AG08396 (cell line): Measurements from ENCODE around the gene MRPS2.

Experiments
- DNase-seq: peaks from one replicate; pipeline ENCODE4 v3.0.0; 2012; ENCODE audit warnings: low spot score, mixed read lengths

MRPS2 gene

DNA sequence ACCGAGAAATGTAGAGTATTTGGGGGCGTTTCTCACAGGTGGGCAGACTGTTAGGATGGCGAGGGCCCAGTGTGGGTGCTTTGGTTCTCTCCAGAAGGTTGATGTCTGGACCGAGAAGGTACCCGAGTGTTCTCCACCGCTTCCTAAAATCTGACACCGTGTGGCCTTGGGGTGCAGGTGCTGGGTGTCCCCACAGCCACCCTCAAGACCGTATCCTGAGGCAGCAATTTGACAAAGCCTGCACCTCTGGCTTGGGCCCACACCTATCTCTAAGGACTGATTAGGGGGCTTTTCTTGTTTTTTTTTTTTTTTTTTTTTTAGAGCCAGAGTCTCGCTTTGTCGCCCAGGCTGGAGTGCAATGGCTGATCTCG, 19.6 kb upstream of the MRPS2 start:
- DNase-seq = no peak

DNA sequence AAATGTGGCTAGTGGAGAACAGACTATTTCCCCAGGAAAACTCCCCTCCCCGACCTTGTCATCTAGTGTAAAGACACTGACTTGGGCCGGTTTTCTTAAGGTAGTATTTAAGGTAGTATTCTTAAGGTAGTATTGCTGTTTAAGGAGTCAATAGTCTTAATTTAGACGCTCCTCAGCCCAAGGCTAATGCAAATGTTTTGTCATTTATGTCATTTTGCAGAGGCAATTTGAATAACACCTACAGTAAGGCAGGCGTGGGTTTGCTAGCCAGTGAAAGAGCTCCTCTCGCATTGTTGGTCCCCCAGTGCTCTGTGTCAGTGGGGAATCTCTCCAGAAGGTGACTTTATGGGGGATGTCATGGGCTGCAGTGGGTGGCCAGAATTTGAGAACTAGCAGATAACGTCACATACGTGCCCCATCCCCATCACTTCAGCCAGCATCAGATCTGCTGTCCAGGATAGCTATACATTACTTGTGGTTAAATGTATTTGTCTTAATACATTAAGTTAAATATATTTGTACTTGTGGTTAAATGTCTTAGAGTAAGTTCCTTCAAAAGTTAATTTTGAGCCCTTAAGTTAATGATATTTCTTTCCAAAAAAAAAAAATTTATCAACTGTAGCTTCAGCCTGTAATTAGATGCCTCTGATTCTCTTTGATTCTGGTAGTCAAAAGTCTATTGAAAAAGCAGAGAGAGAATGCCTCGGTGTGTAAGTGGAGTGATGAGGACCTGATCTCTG, 18.3 kb upstream of the MRPS2 start:
- DNase-seq = no peak

DNA sequence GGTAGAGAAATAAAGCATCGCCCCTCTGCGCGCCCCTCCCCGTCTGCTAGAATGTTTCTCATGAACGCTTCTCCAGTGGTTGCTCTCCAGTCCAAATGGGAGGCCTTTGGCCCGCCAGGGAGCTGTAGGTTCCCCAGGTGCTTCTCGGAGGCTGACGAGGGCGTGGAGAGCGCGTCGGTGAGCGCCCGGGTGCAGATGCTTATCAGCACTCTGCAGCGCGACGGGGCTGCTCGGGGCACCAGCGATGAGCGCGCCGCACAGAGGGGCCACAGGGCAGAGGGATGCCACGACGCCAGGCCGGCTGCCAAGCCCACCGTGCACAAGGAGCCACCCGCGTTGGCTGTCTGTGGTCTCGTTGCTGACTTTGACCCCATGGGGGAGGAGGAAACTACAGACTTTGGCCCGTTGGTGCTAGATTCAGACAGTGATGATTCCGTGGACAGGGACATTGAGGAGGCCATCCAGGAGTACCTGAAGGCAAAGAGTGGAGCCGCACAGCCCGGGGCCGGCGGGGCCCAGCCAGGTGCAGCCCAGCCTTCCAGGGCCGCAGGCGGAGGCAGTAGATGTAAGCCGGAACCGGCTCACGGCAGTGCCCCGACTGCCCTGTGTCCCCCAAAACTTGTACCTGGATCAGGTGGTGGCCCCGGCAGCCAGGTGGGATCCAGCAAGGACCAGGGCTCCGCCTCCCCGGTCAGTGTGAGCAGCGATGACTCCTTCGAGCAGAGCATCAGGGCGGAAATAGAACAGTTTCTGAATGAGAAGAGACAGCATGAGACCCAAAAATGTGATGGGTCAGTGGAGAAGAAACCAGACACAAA, 15.8 kb upstream of the MRPS2 start:
- DNase-seq = no peak

DNA sequence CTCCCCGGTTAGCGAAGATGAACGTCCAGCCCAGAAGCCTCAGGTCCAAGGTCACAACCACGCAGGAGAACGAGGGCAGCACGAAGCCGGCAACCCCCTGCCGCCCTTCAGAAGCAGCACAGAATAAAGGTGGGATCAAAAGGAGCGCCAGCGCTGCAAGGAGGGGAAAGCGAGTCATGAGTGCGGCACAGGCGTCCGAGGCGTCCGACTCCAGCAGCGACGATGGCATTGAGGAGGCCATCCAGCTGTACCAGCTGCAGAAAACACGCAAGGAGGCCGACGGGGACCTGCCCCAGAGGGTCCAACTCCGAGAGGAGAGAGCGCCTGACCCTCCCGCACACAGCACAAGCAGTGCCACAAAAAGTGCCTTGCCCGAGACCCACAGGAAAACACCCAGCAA, 15.1 kb upstream of the MRPS2 start:
- DNase-seq = no peak

DNA sequence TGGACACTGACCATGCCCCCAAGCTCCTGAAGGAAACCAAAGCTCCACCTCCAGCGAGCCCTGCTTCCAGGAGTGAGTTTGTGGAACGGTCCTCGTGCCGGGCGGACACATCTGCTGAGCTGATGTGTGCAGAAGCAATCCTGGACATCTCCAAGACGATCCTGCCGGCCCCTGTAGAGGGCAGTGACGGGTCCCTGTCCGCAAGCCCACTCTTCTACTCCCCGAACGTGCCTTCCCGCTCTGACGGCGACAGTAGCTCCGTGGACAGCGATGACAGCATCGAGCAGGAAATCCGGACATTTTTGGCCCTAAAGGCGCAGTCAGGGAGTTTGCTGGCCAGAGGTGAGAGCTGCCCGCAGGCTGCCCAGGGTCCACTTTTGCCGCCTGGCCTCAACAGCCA, 14.7 kb upstream of the MRPS2 start:
- DNase-seq = no peak

DNA sequence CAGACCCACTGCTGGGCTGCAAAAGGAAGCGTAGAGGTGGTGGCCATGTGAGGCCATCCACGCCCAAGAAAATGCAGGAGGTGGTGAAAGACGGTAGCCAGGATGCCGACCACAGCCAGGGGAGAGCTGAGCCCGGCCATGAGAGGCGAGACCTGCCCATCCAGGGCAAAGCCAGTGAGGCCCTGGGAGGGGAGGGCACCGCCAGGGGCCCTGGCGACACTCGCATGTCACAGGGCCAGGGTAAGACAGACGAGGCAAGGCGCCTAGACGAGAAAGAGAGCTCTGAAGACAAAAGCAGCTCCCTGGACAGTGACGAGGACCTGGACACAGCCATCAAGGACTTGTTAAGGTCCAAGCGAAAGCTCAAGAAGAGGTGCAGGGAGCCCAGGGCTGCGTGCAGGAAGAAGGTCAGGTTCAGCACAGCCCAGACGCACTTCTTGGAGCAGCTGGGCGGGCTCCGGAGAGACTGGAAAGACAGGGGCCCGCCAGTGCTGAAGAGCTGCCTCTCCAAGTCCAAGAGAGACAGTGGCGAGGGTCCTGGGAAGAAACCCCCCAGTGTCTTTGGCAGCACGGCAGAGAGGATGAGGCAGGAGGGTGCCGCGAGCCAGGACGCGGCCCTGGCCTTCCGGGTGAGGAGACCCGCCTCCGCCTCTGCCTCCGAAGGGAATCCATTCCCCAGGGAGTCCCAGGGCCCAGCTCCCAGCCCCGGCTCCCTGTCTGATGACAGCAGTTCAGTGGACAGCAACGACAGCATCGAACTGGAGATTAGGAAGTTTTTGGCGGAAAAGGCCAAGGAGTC, 14.0 kb upstream of the MRPS2 start:
- no peak for DNase-seq

DNA sequence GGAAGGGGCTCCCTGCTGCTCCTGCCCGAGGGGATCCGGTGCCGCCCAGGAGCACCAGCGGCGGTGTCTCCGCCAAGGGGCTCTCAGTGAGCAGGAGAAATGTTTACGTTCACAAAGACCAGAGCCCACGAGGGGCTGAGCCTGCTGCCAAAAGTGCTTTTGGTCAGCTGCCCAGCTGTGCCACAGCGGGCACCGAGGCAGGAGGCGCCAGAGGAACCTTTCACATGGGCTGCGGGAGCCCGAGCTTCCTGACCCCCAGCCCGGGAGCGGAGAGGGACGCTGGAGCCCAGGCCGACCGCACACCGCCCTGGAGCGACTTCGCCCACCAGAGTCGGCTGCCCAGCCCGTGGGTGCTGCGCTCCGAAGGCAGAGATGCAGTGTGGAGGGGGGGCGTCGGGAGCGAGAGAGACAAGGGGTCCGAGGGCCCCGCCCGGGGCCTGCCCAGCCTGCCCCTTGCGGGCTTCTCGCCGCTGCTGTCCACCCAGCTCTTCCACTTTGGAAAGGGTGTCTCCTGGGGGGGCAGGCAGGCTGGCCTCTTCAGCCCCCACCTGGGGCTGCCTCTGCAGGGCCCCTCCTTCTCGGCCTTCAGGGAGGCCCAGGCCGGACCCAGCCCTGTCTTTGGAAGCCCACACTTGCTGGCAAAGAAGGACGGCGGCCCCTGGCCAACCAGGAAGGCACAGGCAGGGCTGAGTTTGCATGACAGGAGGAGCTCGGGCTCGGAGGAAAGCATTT, 13.0 kb upstream of the MRPS2 start:
- DNase-seq = no peak

DNA sequence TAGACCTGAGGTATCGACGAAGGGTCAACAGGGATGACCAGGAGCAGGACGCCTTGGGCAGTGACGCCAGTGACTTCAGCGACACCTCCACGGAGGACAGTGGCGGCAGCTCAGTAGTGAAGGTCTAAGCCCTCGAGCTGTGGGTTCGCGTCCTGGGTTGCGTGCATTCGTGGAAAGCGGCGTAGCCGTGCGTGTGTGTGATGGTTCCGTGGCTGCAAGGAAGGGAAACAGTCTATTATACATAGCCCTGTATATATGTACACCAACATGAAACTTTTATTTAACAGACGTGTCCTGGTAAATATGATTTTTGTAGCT, 12.5 kb upstream of the MRPS2 start:
- DNase-seq = no peak

DNA sequence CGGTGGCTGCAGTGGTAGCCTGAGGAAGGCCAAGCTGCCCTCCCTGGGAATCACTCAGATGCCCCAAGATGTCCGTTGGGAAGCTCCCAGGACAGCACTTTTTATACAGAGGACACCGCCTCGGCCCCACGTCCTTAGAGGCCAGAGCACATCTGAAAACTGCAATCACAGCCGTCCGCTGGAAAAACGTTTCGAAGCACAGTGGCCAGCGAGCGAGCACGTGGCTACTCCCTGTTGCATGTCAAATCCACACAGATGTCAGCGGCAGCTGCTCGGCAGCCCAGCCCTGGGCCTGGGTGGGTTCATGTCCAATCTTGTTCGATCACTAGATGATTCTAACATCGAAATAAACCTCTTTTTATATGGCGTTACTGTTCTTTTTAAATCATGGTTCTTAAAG, 12.0 kb upstream of the MRPS2 start:
- DNase-seq = no peak

DNA sequence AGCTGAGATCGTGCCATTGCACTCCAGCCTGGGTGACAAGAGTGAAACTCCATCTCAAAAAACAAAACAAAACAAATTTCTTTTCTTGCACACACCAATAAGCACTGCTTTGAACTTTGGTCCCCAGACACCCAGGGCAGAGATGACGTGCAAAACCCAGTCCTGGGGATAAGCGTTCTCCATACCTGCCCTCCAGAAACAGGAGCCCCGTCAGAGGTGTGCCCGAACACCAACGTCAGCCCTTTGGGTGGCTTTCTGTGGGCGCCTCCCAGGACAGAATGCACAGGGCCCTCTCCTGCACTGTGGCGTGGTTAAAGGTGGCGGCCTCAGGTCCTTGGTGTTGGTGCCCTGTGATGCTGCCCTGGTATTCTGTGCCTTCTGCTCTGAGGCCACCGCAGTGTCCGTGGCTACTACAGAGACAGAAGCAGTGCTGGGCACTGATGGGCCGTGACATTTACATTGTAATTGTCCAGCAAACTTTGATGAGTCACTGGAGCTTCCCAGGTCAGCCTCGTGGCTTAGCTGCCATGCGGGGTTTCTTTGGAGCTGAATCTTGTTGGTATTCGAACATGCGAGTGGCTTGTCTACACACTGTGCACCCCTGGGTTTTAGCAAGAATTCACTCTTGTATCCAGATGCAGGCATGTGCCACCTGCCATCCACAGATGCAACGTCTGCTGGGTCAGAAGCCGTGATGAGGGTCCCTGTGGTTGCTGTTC, 11.1 kb upstream of the MRPS2 start:
- DNase-seq = no peak

DNA sequence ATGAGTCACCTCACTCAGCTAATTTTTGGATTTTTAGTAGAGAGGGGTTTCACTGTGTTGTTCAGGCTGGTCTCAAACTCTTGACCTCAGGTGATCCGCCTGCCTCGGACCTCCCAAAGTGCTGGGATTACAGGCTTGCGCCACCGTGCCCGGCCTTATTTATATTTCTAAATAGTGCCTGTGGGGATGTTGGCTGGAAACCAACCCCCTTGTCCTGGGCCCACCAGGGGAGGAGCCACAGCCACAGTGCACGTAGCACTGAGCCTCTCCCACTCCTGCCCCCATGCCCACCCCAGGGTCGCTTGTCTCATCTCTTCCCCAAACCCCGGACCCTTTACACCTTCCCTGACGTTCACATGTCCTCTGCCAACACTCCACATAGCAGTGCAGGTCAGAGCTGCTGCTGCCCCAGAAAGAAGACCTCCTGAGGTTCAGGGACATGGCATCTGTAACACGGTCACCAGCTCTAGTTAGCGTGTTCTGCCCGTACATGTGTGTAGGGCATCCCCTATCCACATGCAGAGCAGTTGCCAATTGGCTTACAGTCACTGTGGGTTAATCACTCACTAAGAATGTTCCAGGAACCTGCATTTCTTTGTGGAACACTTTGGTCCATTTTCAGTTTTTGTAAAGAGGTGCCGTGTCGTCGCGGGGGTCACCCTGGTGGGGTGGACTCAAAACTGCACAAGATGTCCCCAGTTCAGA, 10.2 kb upstream of the MRPS2 start:
- DNase-seq = no peak

DNA sequence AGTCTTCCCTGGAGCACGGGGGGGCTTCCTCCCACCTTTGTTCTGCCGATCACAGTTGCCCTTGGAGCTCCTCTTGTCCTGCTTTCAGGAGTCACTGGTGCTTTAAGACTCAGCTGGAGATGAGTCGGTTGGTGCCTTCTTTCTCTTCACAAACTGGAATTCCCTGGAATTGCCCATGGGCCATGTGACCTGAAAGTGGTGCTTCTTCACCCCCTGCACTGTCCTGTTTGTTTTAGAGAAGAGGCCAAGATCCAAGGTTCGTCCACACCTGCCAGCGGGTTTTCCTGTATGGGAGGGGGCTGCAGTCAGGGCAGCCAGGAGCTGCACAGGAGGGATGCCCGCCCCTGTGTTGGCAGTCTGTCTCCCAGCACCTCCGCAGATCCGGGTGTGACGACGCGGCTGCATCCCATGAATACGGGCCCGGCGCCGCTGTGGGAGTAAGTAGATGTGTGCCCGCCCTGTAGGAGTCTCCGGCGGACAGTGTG, 9.5 kb upstream of the MRPS2 start:
- DNase-seq = no peak

DNA sequence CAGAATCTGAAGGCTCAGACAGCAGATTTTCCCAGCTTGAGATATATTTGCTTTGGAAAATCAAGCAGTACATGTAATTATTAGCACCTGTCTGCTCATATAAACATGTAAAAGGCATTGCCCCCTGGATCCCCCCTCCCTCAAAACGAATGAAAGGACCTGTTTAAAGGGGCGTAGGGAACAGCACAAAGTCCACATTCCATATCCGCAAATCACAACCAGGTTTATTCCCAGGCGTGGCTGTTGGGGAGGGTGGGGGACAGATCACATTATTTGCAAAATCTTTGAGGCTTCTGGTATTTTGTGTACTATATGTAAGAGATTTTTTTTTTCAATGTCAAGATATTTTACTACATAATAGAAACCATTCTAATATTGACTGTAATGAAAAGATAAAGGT, 8.7 kb upstream of the MRPS2 start:
- no peak for DNase-seq

DNA sequence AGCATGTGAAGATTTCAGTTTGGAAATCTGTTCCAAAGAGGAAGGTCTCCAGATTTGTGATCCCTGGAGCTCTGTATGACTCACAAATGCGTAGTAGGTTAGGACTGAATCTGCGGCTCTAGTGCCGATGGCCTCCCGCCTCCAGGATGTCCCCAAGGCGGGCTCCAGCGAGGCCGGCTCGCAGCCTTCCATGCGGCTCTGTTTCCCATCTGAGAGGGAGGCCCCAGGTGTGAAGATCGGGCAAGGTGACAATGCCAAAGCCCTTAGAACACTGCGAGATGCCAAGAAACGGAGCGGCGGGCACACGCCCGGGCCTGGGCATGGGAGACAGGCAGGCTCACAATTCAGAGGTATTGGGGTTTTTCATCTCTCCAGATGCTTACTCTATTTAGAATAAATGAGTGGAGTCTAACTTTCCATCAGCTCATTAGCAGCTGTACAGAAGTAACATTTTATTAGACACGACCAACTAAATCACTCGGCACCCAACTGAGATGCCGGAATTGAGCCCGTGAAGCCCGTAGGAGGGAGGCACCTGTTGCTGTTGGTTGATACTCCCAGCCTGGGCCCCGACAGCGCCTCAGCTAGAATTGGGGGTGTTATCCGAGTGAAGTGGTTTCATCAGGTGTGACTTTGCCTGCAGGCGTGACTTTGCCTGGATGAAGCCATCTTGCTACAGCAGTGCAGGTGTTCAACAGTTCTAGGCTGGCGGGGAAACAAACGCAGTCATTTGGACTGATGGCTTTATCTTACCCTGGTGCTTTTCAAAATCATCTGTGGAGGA, 7.4 kb upstream of the MRPS2 start:
- no peak for DNase-seq

DNA sequence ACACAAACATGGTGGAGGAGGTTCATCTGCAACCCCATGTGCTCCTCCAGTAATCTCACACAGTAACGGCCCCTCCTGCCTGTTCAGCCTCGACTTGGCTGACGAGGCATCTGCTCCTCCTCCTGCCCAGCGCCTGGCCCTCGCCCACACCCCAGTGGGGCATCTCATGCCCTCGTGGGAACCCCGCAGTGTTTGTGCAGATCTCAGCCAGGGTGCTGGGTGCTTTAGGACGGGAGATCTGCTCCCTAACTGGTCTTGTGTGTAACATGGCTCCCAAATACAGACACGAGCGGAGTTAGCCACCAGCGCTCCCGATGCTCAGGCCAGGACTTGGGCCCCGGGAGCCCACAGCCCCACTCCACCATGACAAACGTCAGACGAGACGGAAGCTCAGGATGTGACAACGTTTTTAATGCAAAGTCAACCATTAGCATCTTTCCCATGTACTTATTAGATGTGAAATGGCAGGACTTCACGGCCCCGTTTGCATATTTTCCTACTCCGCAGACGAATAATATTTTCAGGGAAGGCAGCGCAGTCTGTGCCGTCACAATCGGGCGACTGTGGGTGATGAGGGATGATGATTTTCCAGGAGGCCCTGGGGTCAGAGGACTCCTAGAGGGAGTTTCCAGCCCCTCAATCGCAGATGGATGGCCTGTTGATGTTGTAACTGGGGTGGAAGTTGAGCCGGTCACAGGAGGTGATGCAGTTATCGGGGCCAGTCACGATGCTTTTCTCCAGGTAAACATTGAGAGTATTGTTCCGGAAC, 5.5 kb upstream of the MRPS2 start:
- no peak for DNase-seq

DNA sequence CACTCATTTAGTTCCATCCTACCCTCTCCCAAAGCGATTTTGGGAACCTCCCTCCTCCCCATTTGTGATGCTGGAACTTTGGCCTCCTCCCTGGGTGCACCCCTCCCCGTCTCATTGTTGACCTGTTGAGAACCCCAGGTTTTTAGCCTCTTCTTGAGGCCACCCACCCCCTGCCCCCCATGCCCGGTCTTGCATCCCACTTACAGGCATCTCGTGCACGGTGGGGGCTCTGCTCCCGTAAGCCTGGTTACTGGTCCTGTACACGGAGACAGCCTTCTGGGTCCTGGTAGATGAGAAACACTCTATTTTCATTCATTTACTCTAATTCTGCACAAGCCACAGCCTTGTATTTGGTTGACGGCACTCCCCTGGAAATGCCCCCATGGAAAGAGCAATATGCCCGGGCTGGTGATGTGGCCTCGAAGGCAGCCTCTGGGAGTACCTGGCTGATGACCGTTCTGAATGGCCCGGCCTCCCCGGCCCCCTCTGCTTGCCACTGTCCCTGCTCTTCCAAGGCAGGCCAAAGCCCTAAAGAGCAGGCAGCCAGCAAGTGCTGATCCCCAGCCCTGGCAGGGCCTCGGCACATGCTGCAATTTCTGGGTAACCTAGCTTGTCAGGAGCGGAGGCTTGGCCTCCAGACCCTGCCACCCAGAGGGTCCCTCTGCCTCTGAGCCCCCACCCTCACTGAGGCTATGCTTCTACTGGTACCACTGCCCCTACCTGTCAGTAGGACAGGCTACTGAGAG, 1.9 kb upstream of the MRPS2 start:
- no peak for DNase-seq

DNA sequence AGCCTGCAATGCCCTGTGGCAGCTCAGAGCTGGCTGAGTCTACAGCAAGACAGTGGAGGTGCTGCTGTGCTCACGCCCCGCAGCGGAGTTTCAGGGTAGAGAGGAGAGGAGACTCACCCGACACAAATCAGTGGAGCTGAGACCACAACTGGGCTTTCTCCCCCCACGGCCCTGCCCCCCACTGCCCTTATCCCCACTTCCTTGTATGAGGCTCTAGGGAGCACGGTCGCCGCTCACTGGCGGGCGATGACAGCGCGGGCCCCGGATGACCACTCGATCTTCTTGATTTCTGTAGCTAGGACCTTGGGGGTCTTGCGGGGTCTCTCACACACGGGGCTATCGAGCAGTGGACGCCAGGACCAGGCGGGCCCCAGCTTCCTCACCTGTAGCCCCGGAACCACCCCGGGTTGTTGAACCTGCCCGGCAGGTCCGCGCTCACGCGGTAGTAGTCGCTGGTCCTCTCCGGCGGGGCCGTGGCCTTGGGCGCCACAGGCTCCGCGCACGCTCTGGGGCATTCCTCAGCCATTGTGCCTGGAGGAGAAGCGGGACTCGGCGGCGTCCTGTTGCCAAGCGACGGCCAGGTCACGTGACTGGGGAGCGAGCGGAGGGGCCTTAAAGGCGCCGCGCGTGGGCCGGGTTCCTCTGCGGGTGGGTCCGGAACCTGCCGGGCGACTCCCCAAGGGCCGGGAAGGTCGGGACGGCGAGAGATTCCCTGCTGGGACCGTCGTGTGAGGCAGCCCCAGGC, 984 bp upstream of the MRPS2 start:
- DNase-seq = peak; percentile 94

DNA sequence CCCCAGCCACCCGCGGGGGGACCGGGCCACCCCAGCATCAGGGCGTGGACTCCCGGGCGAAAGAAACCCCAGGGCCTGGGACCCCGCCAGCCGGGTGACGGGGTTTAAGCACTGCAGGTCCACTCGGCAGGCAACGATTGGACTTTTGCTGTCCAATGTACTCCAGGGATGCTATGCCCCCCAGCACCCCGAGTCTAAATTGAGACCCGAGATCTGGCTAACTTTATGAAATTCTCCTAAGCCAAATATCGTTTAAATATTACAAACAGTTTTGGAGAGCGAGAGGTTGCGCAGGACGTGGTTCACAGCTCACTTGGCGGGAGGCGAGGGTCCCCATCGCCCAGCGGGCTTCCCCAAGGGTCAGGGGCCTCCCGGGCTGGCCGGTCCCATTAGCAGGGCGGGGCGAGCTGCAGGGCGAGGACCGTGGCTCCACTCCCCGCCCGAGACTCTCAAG, 384 bp upstream of the MRPS2 start:
- DNase-seq = no peak
